A549 (cell line): ENCODE measurements around the gene ARHGAP26.

Source experiments
- CEBPB ChIP-seq, 2 experiments: fragments of >200 bp in 1 of 2; sonication (Bioruptor Twin) in 1 of 2; formaldehyde crosslinking in 1 of 2; IDR thresholded peaks; 2 replicates each; pipeline ENCODE4 v1.6.1; 2012 to 2016
- CTCF ChIP-seq: fragments of >200 bp; sonication (Bioruptor Twin); formaldehyde crosslinking; IDR thresholded peaks from 3 replicates; pipeline ENCODE4 v1.5.1; 2016
- MAX ChIP-seq: IDR thresholded peaks from 2 replicates; pipeline ENCODE4 v1.6.1; 2012
- POLR2A ChIP-seq: IDR thresholded peaks from 2 replicates; pipeline ENCODE4 v1.6.1; 2012; ENCODE audit warnings: mild to moderate bottlenecking, low read length
- SREBF2 ChIP-seq: fragments of 450-650 bp; IDR thresholded peaks from 2 replicates; pipeline ENCODE4 v1.6.1; 2014; ENCODE audit warnings: mild to moderate bottlenecking, moderate library complexity
- USF2 ChIP-seq: fragments of 450-650 bp; IDR thresholded peaks from 2 replicates; pipeline ENCODE4 v1.6.1; 2014; ENCODE audit warnings: antibody characterized with exemption

- no peak for TF ChIP-seq POLR2A
- no peak for TF ChIP-seq MAX
- no peak for TF ChIP-seq SREBF2
- TF ChIP-seq CEBPB (IDR thresholded peaks at IDR 0.05): no peak
- no peak for TF ChIP-seq CTCF
- no peak for TF ChIP-seq USF2
Observed at GRCh38 chr5:143151056-143151700, 381.0 kb downstream of the ARHGAP26 start.
